T-helper 2 cell treated with Interferon-gamma antibody and Interleukin-4, amounts not matched to agents 5 μg/mL and 100 μg/mL, for 36 hours (primary cell): Measurements from ENCODE around the gene ZNF654.
"Not testable (repeated sequence)": the region's sequence is repeated elsewhere in the genome, so short reads cannot be mapped to it uniquely, and the experiment has no call there.

Source experiments
- DNase-seq: peaks from one replicate; pipeline ENCODE4 v3.0.0; 2021; ENCODE audit warnings: low spot score
- H3K27ac Mint-ChIP-seq: one replicate; pipeline ENCODE4 v1.8.0; 2021; ENCODE audit warnings: mild to moderate bottlenecking, mixed read lengths
- H3K27me3 Mint-ChIP-seq: one replicate; pipeline ENCODE4 v1.8.0; 2021; ENCODE audit warnings: low read depth, mixed read lengths
- H3K36me3 Mint-ChIP-seq: one replicate; pipeline ENCODE4 v1.8.0; 2021; ENCODE audit warnings: low read depth, mixed read lengths
- H3K4me1 Mint-ChIP-seq: one replicate; pipeline ENCODE4 v1.8.0; 2021; ENCODE audit warnings: low read depth, mixed read lengths
- H3K4me3 Mint-ChIP-seq: one replicate; pipeline ENCODE4 v1.8.0; 2022; ENCODE audit warnings: mild to moderate bottlenecking, moderate library complexity, mixed read lengths
- H3K9me3 Mint-ChIP-seq: one replicate; pipeline ENCODE4 v1.8.0; 2021; ENCODE audit warnings: mixed read lengths

The ZNF654 gene

GRCh38 chr3:88058581-88059379, at the start of gene ZNF654, which contains the start of gene CGGBP1:
ZNF654 (plus strand) TSS chr3:88059255; CDS start chr3:88059320, 65 bp downstream.
CGGBP1 (minus strand) TSS chr3:88059005; CDS start chr3:88055976, 3,029 bp downstream.
- Mint-ChIP-seq H3K27ac (peak within 1 kb of the TSS; percentile 98), H3K9me3 (no peaks in the 10 kb centered on the region), H3K27me3 (no peaks in the 10 kb centered on the region), H3K36me3 (peaks cover 41% of the 10 kb centered on the region), H3K4me3 (peak within 1 kb of the TSS; percentile 98), H3K4me1 (peaks cover 45% of the 10 kb centered on the region)
- DNase-seq = peak; percentile 99

- peaks cover 33% of the 10 kb centered on the region for H3K27me3 Mint-ChIP-seq
- no peak overlapping the region for H3K27ac Mint-ChIP-seq
- H3K4me3 Mint-ChIP-seq = no peak overlapping the region
- peaks cover 11% of the 10 kb centered on the region for H3K4me1 Mint-ChIP-seq
- H3K9me3 Mint-ChIP-seq = no peaks in the 10 kb centered on the region
- no peak for DNase-seq
- no peaks in the 10 kb centered on the region for H3K36me3 Mint-ChIP-seq
These were observed 48.2 kb upstream of the ZNF654 start for GRCh38 chr3:88010810-88011209.

GRCh38 chr3:88013592-88013991, 45.5 kb upstream of the ZNF654 start:
- H3K4me1 Mint-ChIP-seq = peaks cover 17% of the 10 kb centered on the region
- H3K9me3 Mint-ChIP-seq = peaks cover 7% of the 10 kb centered on the region
- H3K27me3 Mint-ChIP-seq = peaks cover 24% of the 10 kb centered on the region
- H3K27ac Mint-ChIP-seq = no peak overlapping the region
- DNase-seq = no peak
- no peak overlapping the region for H3K4me3 Mint-ChIP-seq
- peaks cover 5% of the 10 kb centered on the region for H3K36me3 Mint-ChIP-seq

- H3K4me3 Mint-ChIP-seq, H3K27ac Mint-ChIP-seq, DNase-seq, H3K36me3 Mint-ChIP-seq, H3K9me3 Mint-ChIP-seq: not testable (repeated sequence)
- peaks cover 24% of the 10 kb centered on the region for H3K4me1 Mint-ChIP-seq
- H3K27me3 Mint-ChIP-seq = peaks cover 18% of the 10 kb centered on the region
These were observed 43.4 kb upstream of the ZNF654 start for GRCh38 chr3:88015656-88016055.

GRCh38 chr3:88019024-88019423, 40.0 kb upstream of the ZNF654 start:
- Mint-ChIP-seq H3K4me1 (peaks cover 39% of the 10 kb centered on the region), H3K9me3 (peaks cover 28% of the 10 kb centered on the region), H3K27ac (peak overlapping the region; percentile 9), H3K4me3 (peak overlapping the region; percentile 35), H3K27me3 (peaks cover 2% of the 10 kb centered on the region), H3K36me3 (peaks cover 9% of the 10 kb centered on the region)
- peak; percentile 17 for DNase-seq

- H3K36me3 Mint-ChIP-seq = peaks cover 7% of the 10 kb centered on the region
- peaks cover 46% of the 10 kb centered on the region for H3K4me1 Mint-ChIP-seq
- DNase-seq = no peak
- H3K27ac Mint-ChIP-seq = no peak overlapping the region
- no peak overlapping the region for H3K4me3 Mint-ChIP-seq
- no peaks in the 10 kb centered on the region for H3K27me3 Mint-ChIP-seq
- H3K9me3 Mint-ChIP-seq = peaks cover 25% of the 10 kb centered on the region
These were observed 34.0 kb upstream of the ZNF654 start for GRCh38 chr3:88025001-88025552.

GRCh38 chr3:88028876-88029275, 30.2 kb upstream of the ZNF654 start:
- H3K4me3 Mint-ChIP-seq = no peak overlapping the region
- peaks cover 47% of the 10 kb centered on the region for H3K4me1 Mint-ChIP-seq
- no peak overlapping the region for H3K27ac Mint-ChIP-seq
- DNase-seq = no peak
- peaks cover 3% of the 10 kb centered on the region for H3K36me3 Mint-ChIP-seq
- H3K9me3 Mint-ChIP-seq = peaks cover 5% of the 10 kb centered on the region
- H3K27me3 Mint-ChIP-seq = no peaks in the 10 kb centered on the region

- DNase-seq = no peak
- Mint-ChIP-seq H3K4me1 (peaks cover 45% of the 10 kb centered on the region), H3K27ac (no peak overlapping the region), H3K36me3 (peaks cover 3% of the 10 kb centered on the region), H3K9me3 (peaks cover 5% of the 10 kb centered on the region), H3K27me3 (no peaks in the 10 kb centered on the region), H3K4me3 (peak overlapping the region; percentile 41)
These were observed 28.8 kb upstream of the ZNF654 start for GRCh38 chr3:88030210-88030609.

GRCh38 chr3:88031642-88032077, 27.4 kb upstream of the ZNF654 start:
- no peaks in the 10 kb centered on the region for H3K27me3 Mint-ChIP-seq
- no peaks in the 10 kb centered on the region for H3K9me3 Mint-ChIP-seq
- H3K4me1 Mint-ChIP-seq = peaks cover 35% of the 10 kb centered on the region
- H3K4me3 Mint-ChIP-seq = peak overlapping the region; percentile 82
- no peak for DNase-seq
- peak overlapping the region; percentile 83 for H3K27ac Mint-ChIP-seq
- H3K36me3 Mint-ChIP-seq = no peaks in the 10 kb centered on the region

- peak overlapping the region; percentile 80 for H3K27ac Mint-ChIP-seq
- DNase-seq = no peak
- H3K27me3 Mint-ChIP-seq = no peaks in the 10 kb centered on the region
- no peaks in the 10 kb centered on the region for H3K9me3 Mint-ChIP-seq
- peaks cover 35% of the 10 kb centered on the region for H3K4me1 Mint-ChIP-seq
- H3K36me3 Mint-ChIP-seq = no peaks in the 10 kb centered on the region
- H3K4me3 Mint-ChIP-seq = peak overlapping the region; percentile 82
These were observed 26.8 kb upstream of the ZNF654 start for GRCh38 chr3:88032245-88032644.

GRCh38 chr3:88033079-88033478, 26.0 kb upstream of the ZNF654 start:
- no peaks in the 10 kb centered on the region for H3K27me3 Mint-ChIP-seq
- peaks cover 37% of the 10 kb centered on the region for H3K4me1 Mint-ChIP-seq
- DNase-seq = no peak
- H3K27ac Mint-ChIP-seq = no peak overlapping the region
- H3K9me3 Mint-ChIP-seq = no peaks in the 10 kb centered on the region
- no peak overlapping the region for H3K4me3 Mint-ChIP-seq
- H3K36me3 Mint-ChIP-seq = no peaks in the 10 kb centered on the region

- no peak for DNase-seq
- Mint-ChIP-seq H3K9me3 (no peaks in the 10 kb centered on the region), H3K27ac (no peak overlapping the region), H3K27me3 (no peaks in the 10 kb centered on the region), H3K4me3 (peak overlapping the region; percentile 5), H3K4me1 (peaks cover 35% of the 10 kb centered on the region), H3K36me3 (no peaks in the 10 kb centered on the region)
These were observed 25.2 kb upstream of the ZNF654 start for GRCh38 chr3:88033808-88034207.

GRCh38 chr3:88034491-88035275, 24.4 kb upstream of the ZNF654 start:
- Mint-ChIP-seq H3K27ac (no peak overlapping the region), H3K36me3 (no peaks in the 10 kb centered on the region), H3K27me3 (no peaks in the 10 kb centered on the region), H3K4me3 (peak overlapping the region; percentile 49), H3K9me3 (no peaks in the 10 kb centered on the region), H3K4me1 (peaks cover 31% of the 10 kb centered on the region)
- no peak for DNase-seq

- Mint-ChIP-seq H3K36me3 (no peaks in the 10 kb centered on the region), H3K4me3 (no peak overlapping the region), H3K27me3 (no peaks in the 10 kb centered on the region), H3K4me1 (peaks cover 27% of the 10 kb centered on the region), H3K27ac (no peak overlapping the region), H3K9me3 (no peaks in the 10 kb centered on the region)
- no peak for DNase-seq
These were observed 22.8 kb upstream of the ZNF654 start for GRCh38 chr3:88036221-88036620.
